Smooth muscle cell (in vitro differentiated cells): ENCODE results near the gene NPFF. TPM values are rescaled to one million over a fixed set of nuclear protein-coding genes. Genes with fewer than 3 reads are reported as not detected.

Experiments
- DNase-seq: peaks from one replicate; lab custom pipeline; 2025; ENCODE audit not compliant: unreplicated experiment; lab: John Stamatoyannopoulos, UW
- H2AFZ ChIP-seq: fragments of 200-600 bp; sonication (generic); 2 replicates; pipeline ENCODE4 v1.6.0; 2016; ENCODE audit warnings: antibody characterized with exemption, low read depth, mild to moderate bottlenecking
- H3F3A ChIP-seq: fragments of 200-600 bp; sonication (generic); 2 replicates; pipeline ENCODE4 v1.6.0; 2017; ENCODE audit warnings: antibody characterized with exemption, low read depth
- H3K27ac ChIP-seq: fragments of 200-600 bp; sonication (generic); 2 replicates; pipeline ENCODE4 v1.5.1; 2016; ENCODE audit warnings: low read depth, mild to moderate bottlenecking
- H3K27me3 ChIP-seq: fragments of 200-600 bp; sonication (generic); 2 replicates; pipeline ENCODE4 v1.6.1; 2016; ENCODE audit warnings: low read depth, mild to moderate bottlenecking
- H3K36me3 ChIP-seq: fragments of 200-600 bp; sonication (generic); 2 replicates; pipeline ENCODE4 v1.5.1; 2016; ENCODE audit warnings: low read depth
- H3K4me1 ChIP-seq: fragments of 200-600 bp; sonication (generic); 2 replicates; pipeline ENCODE4 v1.5.1; 2016; ENCODE audit warnings: low read depth
- H3K4me2 ChIP-seq: fragments of 200-600 bp; sonication (generic); 2 replicates; pipeline ENCODE4 v1.6.0; 2016; ENCODE audit warnings: mild to moderate bottlenecking
- H3K4me3 ChIP-seq: fragments of 200-600 bp; sonication (generic); 2 replicates; pipeline ENCODE4 v1.5.1; 2016; ENCODE audit warnings: mild to moderate bottlenecking
- H3K79me2 ChIP-seq: fragments of 200-600 bp; sonication (generic); 2 replicates; pipeline ENCODE4 v1.6.0; 2016; ENCODE audit warnings: low read depth, mild to moderate bottlenecking
- H3K9ac ChIP-seq: fragments of 200-600 bp; sonication (generic); 2 replicates; pipeline ENCODE4 v1.6.0; 2016; ENCODE audit warnings: low read depth
- H3K9me3 ChIP-seq: fragments of 200-600 bp; sonication (generic); replicated peaks from 2 replicates; pipeline ENCODE4 v1.5.1; 2016; ENCODE audit warnings: low read depth
- H4K20me1 ChIP-seq: fragments of 200-600 bp; sonication (generic); 2 replicates; pipeline ENCODE4 v1.6.0; 2016; ENCODE audit warnings: low read depth
- WGBS: methylation state at CpG from one replicate; pipeline ENCODE4 v1.1.7; 2016; ENCODE audit warnings: low lambda C conversion rate; 5-methylcytosine and 5-hydroxymethylcytosine counted together
- polyA plus RNA-seq: library from polyadenylated mRNA; unstranded; fragments of >200 nt; fragmentation: Nextera tagmentation; extraction: Ambion mirVana; gene quantifications from 2 replicates; pipeline ENCODE4 v1.2.1, GENCODE V29; 2016
- total RNA-seq: library from RNA; depleted of rRNA; stranded (reverse); fragments of >200 nt; gene quantifications from 2 replicates; pipeline ENCODE4 v1.2.3, GENCODE V29; 2014
- TF ChIP-seq, protein P1 (sequence below): fragments of 200-600 bp; sonication (generic); IDR thresholded peaks from 2 replicates; pipeline ENCODE4 v1.5.1; 2017; ENCODE audit warnings: borderline replicate concordance, mild to moderate bottlenecking, antibody characterized with exemption; ENCODE audit not compliant: insufficient read depth, poor library complexity, severe bottlenecking

NPFF gene
- total and polyA plus RNA-seq, 2 experiments from 2014 or later: 0.38 TPM; not detected in 1

- Histone ChIP-seq H3F3A (peaks cover 17% of the 10 kb centered on the region), H3K27ac (no peak overlapping the region), H4K20me1 (peaks cover 52% of the 10 kb centered on the region), H3K4me2 (no peak overlapping the region), H3K27me3 (no peaks in the 10 kb centered on the region), H3K9me3 (no peaks in the 10 kb centered on the region), H3K4me1 (peaks cover 18% of the 10 kb centered on the region), H3K79me2 (peaks cover 7% of the 10 kb centered on the region), H3K9ac (no peak overlapping the region), H3K36me3 (no peaks in the 10 kb centered on the region), H2AFZ (no peak overlapping the region), H3K4me3 (no peak overlapping the region)
- 87% methylated on average over 5 of the region's 5 CpGs for WGBS
- TF ChIP-seq, protein P1, sequence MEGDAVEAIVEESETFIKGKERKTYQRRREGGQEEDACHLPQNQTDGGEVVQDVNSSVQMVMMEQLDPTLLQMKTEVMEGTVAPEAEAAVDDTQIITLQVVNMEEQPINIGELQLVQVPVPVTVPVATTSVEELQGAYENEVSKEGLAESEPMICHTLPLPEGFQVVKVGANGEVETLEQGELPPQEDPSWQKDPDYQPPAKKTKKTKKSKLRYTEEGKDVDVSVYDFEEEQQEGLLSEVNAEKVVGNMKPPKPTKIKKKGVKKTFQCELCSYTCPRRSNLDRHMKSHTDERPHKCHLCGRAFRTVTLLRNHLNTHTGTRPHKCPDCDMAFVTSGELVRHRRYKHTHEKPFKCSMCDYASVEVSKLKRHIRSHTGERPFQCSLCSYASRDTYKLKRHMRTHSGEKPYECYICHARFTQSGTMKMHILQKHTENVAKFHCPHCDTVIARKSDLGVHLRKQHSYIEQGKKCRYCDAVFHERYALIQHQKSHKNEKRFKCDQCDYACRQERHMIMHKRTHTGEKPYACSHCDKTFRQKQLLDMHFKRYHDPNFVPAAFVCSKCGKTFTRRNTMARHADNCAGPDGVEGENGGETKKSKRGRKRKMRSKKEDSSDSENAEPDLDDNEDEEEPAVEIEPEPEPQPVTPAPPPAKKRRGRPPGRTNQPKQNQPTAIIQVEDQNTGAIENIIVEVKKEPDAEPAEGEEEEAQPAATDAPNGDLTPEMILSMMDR: no peak
- DNase-seq: no peak
Observed at GRCh38 chr12:53489242-53489864, 17.9 kb downstream of the NPFF start.

GRCh38 chr12:53486736-53487487 is 20.4 kb downstream of the NPFF start:
- Histone ChIP-seq H3K36me3 (no peaks in the 10 kb centered on the region), H3K79me2 (peaks cover 5% of the 10 kb centered on the region), H3F3A (peaks cover 23% of the 10 kb centered on the region), H3K27ac (no peak overlapping the region), H4K20me1 (peaks cover 77% of the 10 kb centered on the region), H3K9me3 (no peaks in the 10 kb centered on the region), H3K27me3 (no peaks in the 10 kb centered on the region), H3K4me3 (no peak overlapping the region), H2AFZ (no peak overlapping the region), H3K4me2 (no peak overlapping the region), H3K4me1 (peaks cover 4% of the 10 kb centered on the region), H3K9ac (no peak overlapping the region)
- 90% methylated on average over 17 of the region's 17 CpGs for WGBS
- DNase-seq: no peak
- TF ChIP-seq, protein P1: no peak

GRCh38 chr12:53485955-53486735 is 21.1 kb downstream of the NPFF start:
- no peak for DNase-seq
- WGBS: 97% methylated on average over 10 of the region's 10 CpGs
- Histone ChIP-seq H3K79me2 (peaks cover 5% of the 10 kb centered on the region), H3K27me3 (no peaks in the 10 kb centered on the region), H3K4me1 (no peaks in the 10 kb centered on the region), H3K27ac (no peak overlapping the region), H3K9me3 (no peaks in the 10 kb centered on the region), H3K36me3 (no peaks in the 10 kb centered on the region), H2AFZ (no peak overlapping the region), H3K4me3 (no peak overlapping the region), H3F3A (peaks cover 24% of the 10 kb centered on the region), H3K9ac (no peak overlapping the region), H3K4me2 (no peak overlapping the region), H4K20me1 (peaks cover 84% of the 10 kb centered on the region)
- TF ChIP-seq, protein P1: no peak
